ENCODE measurements around the gene TTLL1. TPM values are rescaled to one million over a fixed set of nuclear protein-coding genes. Genes with fewer than 3 reads are reported as not detected.

Gene TTLL1
- total RNA-seq, 1 experiment from 2014 or later: 5.5 TPM

DNA sequence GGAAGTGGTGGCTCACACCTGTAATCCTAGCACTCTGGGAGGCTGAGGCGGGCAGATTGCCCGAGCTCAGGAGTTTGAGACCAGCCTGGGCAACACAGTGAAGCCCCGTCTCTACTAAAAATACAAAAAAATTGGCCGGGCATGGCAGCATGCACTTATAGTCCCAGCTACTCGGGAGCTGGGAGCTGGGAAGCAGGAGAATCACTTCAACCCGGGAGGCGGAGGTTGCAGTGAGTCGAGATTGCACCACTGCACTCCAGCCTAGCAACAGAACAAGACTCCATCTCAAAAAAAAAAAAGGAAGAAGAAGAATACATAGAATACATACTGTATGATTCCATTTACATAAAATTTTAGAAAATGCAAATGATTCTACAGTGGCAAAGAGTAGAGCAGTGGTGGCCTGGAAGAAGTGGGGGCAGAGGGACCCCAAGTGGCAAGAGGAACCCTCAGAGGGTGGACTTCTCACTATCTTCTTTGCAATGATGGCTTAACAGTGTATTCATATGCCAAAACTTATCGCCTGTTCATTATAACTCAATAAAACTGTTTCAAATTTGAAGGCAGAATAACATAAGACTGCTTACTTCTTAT lies 96.2 kb downstream of the TTLL1 start:
- TF ChIP-seq E2F4 (CRISPR knock-in tag; IDR thresholded peaks at IDR 0.05; ENCODE audit: borderline replicate concordance, low read depth): no peak
- no peak for TF ChIP-seq ZNF423 (CRISPR knock-in tag; IDR thresholded peaks at IDR 0.05)
- TF ChIP-seq ARID4B (CRISPR knock-in tag; IDR thresholded peaks at IDR 0.05; ENCODE audit: borderline replicate concordance): no peak
- TF ChIP-seq ZNF671 (CRISPR knock-in tag; IDR thresholded peaks at IDR 0.05): no peak
- no peak for TF ChIP-seq ETV6 (CRISPR knock-in tag; IDR thresholded peaks at IDR 0.05)
- TF ChIP-seq ATF2 (CRISPR knock-in tag; IDR thresholded peaks at IDR 0.05; ENCODE audit: borderline replicate concordance, low read depth): no peak
- TF ChIP-seq SMAD3 (CRISPR knock-in tag; IDR thresholded peaks at IDR 0.05; ENCODE audit: borderline replicate concordance): no peak
- TF ChIP-seq CREM (CRISPR knock-in tag; IDR thresholded peaks at IDR 0.05): no peak
- TF ChIP-seq ZBTB21 (CRISPR knock-in tag; IDR thresholded peaks at IDR 0.05; ENCODE audit: borderline replicate concordance): no peak
- no peak for TF ChIP-seq NFYB (CRISPR knock-in tag; conservative IDR thresholded peaks at IDR 0.05; ENCODE audit: low read depth)
- no peak for TF ChIP-seq EMX1 (CRISPR knock-in tag; IDR thresholded peaks at IDR 0.05)
- no peak for TF ChIP-seq ZNF219 (CRISPR knock-in tag; IDR thresholded peaks at IDR 0.05; ENCODE audit: borderline replicate concordance)
- ChIA-PET POLR2A (no interaction called here), CTCF (no interaction called here)
- Mint-ChIP-seq H3K4me1 (peaks cover 42% of the 10 kb centered on the region), H3K27me3 (ENCODE audit: low read depth) (no peaks in the 10 kb centered on the region), H3K4me3 (no peak overlapping the region), H3K9me3 (no peaks in the 10 kb centered on the region), H3K36me3 (no peaks in the 10 kb centered on the region), H3K27ac (no peak overlapping the region)
- no peak for ATAC-seq
- no peak for DNase-seq (ENCODE audit: low spot score)

- ChIA-PET CTCF (interaction anchor here (0.7 to 1.3 kb wide), 3 partner anchors 47 to 124 kb away, joined by 3 to 6 read pairs (median 3); no protein-coding TSS in a partner anchor), POLR2A (interaction anchor here (1.4 kb wide), 1 partner anchor 22 kb away, joined by 3 read pairs; no protein-coding TSS in a partner anchor)
- H3K36me3 Mint-ChIP-seq: no peaks in the 10 kb centered on the region
- H3K27me3 Mint-ChIP-seq (ENCODE audit: low read depth): no peaks in the 10 kb centered on the region
- DNase-seq (ENCODE audit: low spot score) (no peak), ATAC-seq (no peak)
- H3K4me3 Mint-ChIP-seq: no peak overlapping the region
- H3K9me3 Mint-ChIP-seq: no peaks in the 10 kb centered on the region
- H3K27ac Mint-ChIP-seq: no peak overlapping the region
- peaks cover 39% of the 10 kb centered on the region for H3K4me1 Mint-ChIP-seq
- TF ChIP-seq JUN (CRISPR knock-in tag; IDR thresholded peaks at IDR 0.05) (no peak), AFF4 (CRISPR knock-in tag; IDR thresholded peaks at IDR 0.05; ENCODE audit: borderline replicate concordance) (no peak), ZNF512 (CRISPR knock-in tag; IDR thresholded peaks at IDR 0.05; ENCODE audit: borderline replicate concordance) (no peak), KAT7 (CRISPR knock-in tag; IDR thresholded peaks at IDR 0.05; ENCODE audit: borderline replicate concordance) (no peak), PRRX2 (CRISPR knock-in tag; IDR thresholded peaks at IDR 0.05) (no peak), ZNF138 (CRISPR knock-in tag; conservative IDR thresholded peaks at IDR 0.05) (no peak), CREB1 (CRISPR knock-in tag; IDR thresholded peaks at IDR 0.05) (no peak)
- TF ChIP-seq, protein P1, sequence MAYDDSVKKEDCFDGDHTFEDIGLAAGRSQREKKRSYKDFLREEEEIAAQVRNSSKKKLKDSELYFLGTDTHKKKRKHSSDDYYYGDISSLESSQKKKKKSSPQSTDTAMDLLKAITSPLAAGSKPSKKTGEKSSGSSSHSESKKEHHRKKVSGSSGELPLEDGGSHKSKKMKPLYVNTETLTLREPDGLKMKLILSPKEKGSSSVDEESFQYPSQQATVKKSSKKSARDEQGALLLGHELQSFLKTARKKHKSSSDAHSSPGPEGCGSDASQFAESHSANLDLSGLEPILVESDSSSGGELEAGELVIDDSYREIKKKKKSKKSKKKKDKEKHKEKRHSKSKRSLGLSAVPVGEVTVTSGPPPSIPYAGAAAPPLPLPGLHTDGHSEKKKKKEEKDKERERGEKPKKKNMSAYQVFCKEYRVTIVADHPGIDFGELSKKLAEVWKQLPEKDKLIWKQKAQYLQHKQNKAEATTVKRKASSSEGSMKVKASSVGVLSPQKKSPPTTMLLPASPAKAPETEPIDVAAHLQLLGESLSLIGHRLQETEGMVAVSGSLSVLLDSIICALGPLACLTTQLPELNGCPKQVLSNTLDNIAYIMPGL (CRISPR knock-in tag; IDR thresholded peaks at IDR 0.05): no peak
Observed at GRCh38 chr22:42992092-42992491, 97.1 kb downstream of the TTLL1 start.
